Parietal lobe (tissue), 1 donor: Measurements from ENCODE around the gene OR1B1. TPM values are rescaled to one million over a fixed set of nuclear protein-coding genes. Genes with fewer than 3 reads are reported as not detected.

Source experiments
- total RNA-seq: library from RNA; depleted of rRNA; stranded (reverse); fragments of >200 nt; gene quantifications from one replicate; pipeline ENCODE4 v1.2.3, GENCODE V29; 2014

The OR1B1 gene
- not detected for total RNA-seq

GRCh38 chr9:122657527-122657926 lies at the start of gene OR1B1:
TSS of gene OR1B1 (minus strand) at chr9:122657627.

DNA sequence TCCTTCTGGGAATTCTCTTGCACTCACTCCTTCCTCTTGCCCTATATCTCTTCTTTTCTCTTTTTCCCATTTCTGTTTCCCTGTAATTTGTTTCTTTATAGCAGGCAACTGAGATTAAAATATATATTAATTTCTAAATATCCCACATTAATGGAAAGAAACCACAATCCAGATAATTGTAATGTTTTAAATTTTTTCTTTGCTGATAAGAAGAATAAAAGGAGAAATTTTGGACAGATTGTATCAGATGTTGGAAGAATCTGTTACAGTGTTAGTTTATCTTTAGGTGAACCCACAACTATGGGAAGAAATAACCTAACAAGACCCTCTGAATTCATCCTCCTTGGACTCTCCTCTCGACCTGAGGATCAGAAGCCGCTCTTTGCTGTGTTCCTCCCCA lies 4.0 kb upstream of the OR1B1 start, which contains the start of gene OR1L1:
OR1L1 (plus strand) TSS at position 301 of the 400 bp plus-strand sequence; CDS start at position 301, 0 bp downstream.

DNA sequence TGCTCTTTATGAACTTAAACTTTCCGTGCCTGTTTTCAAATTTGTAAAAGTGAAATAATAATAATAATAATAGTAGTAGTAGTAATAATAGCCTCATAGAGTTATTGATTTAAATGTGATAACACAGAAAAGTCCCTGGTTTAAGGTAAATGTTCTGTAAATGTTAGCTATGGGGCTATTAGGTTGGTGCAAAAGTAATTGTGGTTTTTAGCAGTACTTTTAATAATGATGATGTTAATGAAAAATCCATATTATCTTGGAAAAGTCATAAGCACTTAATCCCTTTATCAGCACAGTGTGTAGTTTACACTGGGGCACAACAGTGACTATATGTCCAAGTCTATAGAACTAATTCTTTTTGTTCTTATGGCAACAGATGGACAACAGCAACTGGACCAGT lies 43.1 kb downstream of the OR1B1 start, which contains the start of gene OR1Q1:
OR1Q1 (plus strand) TSS at position 377 of the 400 bp plus-strand sequence; CDS start at position 377, 0 bp downstream.

GRCh38 chr9:122583284-122583683 lies 74.1 kb downstream of the OR1B1 start, which contains the start of gene OR1L8:
TSS of gene OR1L8 (minus strand) at chr9:122583384. CDS start at chr9:122568477, 14,907 bp downstream.

Other genes starting within 250 kb of the OR1B1 start
- not detected for gene OR1J1, start 179.7 kb downstream of the OR1B1 start, total RNA-seq
- gene OR1J2, start 146.8 kb downstream of the OR1B1 start, total RNA-seq: not detected
- gene OR1J4, start 138.5 kb downstream of the OR1B1 start, total RNA-seq: not detected
- not detected for gene OR1N1, start 130.3 kb downstream of the OR1B1 start, total RNA-seq
- gene OR1N2, start 104.5 kb downstream of the OR1B1 start, total RNA-seq: not detected
- 0.31 TPM for gene OR1L8, start 74.2 kb downstream of the OR1B1 start, total RNA-seq
- gene OR1Q1, start 42.9 kb downstream of the OR1B1 start, total RNA-seq: not detected
- gene OR1L1, start 4.1 kb upstream of the OR1B1 start, total RNA-seq: not detected
- gene OR1L3, start 17.5 kb upstream of the OR1B1 start, total RNA-seq: not detected
- gene OR1L4, start 66.4 kb upstream of the OR1B1 start, total RNA-seq: not detected
- gene OR1L6, start 84.7 kb upstream of the OR1B1 start, total RNA-seq: not detected
- gene OR5C1, start 131.3 kb upstream of the OR1B1 start, total RNA-seq: not detected
- not detected for gene OR1K1, start 142.5 kb upstream of the OR1B1 start, total RNA-seq
- gene PDCL, start 171.0 kb upstream of the OR1B1 start, total RNA-seq: 40.1 TPM
- gene RC3H2, start 247.7 kb upstream of the OR1B1 start, total RNA-seq: 131 TPM